Left renal cortex interstitium (tissue), 4 donors: ENCODE data around the gene DCAF17. TPM values are rescaled to one million over a fixed set of nuclear protein-coding genes. Genes with fewer than 3 reads are reported as not detected.
A peak's percentile ranks its signal among the peaks of the same experiment; 100 is the strongest.
"Not testable (repeated sequence)": the region's sequence is repeated elsewhere in the genome, so short reads cannot be mapped to it uniquely, and the experiment has no call there.

Experiments
- DNase-seq, 4 donors: peaks; one replicate each; pipeline ENCODE4 v3.0.0-alpha.2; 2013; ENCODE audit warnings: low read depth in 4 of 4, low spot score in 2 of 4, missing footprints in 1 of 4
- polyA plus RNA-seq, 4 donors: library from polyadenylated mRNA; unstranded; fragments of 120-200 nt; gene quantifications; one replicate each; pipeline ENCODE4 v1.2.1, GENCODE V29; 2013; ENCODE audit not compliant: insufficient read length in 4 of 4

Gene DCAF17
- polyA plus RNA-seq, 4 donors = 19.5 to 35.6 (median 28.9) TPM

DNA sequence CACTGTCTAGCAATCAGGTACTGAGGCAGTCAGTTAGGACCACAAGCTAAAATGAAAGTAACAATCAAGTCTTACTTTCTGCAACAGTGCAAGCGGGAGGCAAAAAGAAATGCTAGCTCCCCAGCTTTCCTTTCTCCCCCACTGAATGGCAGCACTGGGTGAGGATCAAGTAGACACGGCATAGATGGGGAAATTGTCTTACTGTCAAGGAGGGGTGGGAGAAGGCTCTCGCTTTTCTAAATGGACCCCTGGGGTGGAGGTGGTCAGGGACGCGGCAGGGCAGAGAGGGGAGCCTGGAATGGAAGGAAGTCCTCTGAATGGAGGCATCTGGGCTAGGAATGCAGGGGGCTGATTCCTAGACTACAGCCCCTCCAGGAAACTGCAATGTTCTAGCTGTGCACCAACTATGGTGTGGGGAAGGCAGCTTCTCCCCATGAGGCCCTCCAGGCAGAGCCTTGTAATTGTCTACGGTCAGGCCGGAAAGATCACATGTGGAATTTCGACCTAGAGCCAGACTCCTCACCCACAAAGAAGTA, 24.5 kb upstream of the DCAF17 start:
- DNase-seq = no peak

DNA sequence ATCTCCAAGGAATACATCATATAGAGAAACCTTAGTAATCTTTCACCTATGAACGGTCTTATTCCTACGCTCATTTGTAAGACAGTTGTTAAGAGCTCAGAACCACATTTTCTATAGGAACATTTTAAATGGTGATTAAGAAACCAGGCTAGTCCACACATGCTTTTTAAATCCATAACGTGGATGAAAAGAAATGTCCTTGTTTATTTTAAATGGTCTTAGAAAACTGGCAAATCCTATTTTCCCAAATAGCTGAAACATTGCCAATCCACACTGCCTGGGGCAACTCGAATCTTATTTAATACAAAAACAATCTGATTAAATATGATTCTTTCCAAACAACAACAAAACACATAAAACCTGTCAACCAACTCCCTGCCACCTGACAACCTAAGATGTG, 23.9 kb upstream of the DCAF17 start:
- DNase-seq = no peak

DNA sequence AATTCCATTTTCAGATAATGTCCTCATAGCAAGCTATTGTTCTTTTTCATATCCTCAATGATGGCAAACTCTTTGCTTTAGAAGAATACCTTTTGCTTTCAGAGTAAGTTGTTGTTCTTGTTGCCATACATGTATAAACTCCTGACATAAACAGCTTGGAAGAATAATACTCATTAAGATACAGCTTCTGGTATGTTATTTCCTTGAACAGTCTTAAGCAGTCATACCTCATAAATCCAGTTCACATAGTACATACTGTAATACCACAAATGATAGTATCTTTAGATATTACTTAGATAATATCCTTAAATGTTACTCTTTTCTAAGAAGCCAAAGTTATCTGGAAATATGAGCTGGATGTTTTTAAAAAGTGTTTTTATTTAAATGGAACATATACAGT, 23.4 kb upstream of the DCAF17 start:
- no peak for DNase-seq

DNA sequence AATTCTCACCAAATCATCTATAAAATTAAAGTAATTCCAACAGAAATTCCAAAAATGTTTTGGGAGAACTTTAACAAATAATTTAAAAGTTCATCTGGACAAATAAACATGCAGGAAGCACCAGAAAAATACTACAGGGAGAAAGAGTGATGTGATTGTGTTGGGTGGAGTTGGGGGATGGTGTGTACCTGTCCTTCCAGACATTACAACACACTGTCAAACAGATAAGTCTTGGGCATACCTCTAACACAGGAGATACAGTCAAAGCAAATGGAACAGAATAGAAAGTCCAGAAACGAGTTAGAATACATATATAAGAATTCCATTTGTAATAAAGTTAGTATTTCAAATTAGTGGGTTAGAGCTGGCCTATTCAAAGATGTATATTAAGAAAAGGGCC, 22.8 kb upstream of the DCAF17 start:
- DNase-seq = no peak

DNA sequence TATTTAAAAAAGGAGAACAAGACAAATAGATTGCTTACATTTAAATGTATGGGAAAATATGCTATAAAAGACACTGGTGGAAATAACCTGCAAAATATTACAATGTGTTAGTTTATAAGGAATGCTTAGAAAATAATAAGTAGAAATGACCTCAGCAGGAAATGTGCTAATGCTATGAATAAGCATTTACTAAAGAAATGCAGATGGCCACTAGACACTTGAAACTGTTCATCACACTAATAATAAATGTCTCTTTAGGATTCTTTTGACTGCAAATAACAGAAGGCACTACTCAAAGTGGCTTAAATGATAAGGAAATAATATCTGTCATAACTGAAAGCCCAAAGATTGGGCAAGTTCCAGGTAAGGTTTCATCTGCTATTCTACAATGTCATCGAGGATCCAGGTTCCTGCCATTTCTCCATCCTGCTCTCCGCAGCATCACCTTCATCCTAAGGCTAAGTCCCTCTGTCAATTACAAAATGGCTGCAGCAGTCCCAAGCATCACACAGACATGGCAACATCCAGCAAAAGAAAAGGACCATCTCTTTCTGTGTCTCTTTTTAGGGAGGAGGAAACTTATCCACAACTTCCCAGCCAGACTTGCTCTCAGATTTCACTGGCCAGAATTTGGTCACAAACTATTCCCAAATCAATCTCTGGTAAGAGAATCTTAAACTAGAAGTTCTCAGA, 22.1 kb upstream of the DCAF17 start:
- DNase-seq = no peak

DNA sequence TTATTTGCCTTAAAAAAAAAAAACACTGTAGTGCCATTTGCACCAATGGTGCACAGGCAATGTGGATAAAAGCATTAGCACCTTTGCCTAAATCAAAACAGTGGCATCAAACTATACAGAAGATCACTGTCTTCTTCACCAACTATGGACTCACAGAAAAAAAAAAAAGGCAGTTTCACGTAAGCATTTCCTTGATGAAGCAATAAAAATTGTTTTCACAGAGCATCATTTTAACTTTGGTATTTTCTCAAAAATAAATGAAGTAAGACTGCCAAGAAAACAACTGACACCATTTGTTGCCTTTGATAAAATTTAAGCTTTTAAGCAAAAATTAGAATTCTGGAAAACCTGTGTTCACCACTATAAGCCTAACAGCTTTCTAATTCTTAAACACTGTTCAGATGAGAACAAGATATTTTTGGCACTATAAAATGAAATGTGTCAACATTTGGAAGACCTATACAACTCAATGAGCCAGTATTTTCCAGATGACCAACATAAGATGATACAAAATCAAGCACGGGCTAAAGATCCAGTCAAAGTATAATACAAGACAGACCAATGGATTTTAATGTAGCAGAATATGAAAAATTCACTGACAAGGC, 21.4 kb upstream of the DCAF17 start:
- DNase-seq = no peak

DNA sequence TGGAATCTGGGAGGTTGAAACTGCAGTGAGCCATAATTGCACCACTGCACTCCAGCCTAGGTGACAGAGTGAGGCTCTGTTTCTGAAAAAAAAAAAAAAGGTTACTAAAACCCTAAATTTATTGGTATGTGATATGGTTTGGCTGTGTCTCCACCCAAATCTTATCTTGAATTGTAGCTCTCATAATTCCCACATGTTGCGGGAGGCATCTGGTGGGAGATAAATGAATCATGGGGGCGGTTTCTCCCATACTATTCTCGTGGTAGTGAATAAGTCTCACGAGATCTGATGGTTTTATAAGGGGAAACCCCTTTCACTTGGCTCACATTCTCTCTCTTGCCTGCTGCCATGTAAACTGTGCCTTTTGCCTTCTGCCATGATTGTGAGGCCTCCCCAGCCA, 19.4 kb upstream of the DCAF17 start:
- DNase-seq = not testable (repeated sequence)

DNA sequence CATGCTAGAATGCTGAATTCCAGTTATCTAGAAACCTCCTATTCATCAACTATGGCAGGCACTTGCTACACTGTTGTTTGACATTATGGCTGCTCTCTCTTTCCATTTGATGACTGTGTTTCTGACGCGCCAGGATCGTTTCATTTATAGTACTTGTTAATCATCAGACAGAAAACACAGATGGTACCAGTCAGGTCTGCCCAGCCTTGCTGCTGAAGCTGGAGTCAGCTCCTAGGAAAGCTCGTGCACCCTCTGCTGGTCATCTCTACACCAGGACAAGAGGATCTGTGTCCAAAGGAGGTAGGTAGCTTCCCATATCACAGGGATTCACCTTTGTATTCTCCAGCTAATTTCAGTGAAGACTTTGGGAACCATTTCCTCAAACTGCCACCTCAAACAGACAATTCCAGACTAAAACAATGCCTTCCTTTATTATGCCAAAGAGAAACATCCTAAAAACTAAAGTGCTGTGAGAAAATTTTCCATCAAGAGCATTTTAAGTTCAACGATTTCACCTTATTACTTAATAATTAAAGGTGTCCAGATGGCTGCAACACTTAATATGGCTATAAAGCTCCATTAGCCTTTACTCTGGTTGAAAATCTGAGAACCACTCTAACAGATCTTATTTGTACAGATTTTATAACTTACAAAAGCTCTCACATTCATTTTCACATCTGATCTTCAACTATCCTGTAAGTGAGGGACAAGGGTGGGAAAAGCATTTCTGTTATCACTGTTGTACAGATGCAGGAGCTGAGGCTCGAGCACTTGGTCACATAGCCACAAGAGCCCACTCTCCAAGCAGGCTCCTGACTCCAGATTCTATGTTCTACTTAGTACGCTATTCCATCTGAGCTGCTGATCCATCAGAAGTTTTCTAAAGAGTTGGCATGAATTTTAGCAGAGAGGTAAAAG, 17.8 kb upstream of the DCAF17 start:
- DNase-seq = peak; percentile 60 to 83 (median 73)

DNA sequence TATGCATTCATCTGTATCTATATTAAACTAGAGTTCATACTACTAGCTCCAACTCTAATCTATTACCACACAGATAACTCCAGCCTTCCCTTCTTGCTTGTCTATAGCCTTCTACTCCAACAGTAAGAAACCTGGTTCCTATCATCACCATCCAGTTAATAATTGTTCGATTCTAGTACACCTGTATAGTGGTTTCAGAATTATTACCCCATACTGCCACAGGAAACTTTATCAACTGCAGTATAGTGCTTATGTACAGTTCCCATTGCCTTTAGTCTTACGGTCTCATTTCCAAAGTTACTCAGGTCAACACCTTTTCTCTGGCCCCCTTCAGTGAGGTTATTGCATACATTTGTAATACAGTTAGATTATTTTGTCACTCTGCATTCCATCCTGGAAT, 14.7 kb upstream of the DCAF17 start:
- DNase-seq = no peak

DNA sequence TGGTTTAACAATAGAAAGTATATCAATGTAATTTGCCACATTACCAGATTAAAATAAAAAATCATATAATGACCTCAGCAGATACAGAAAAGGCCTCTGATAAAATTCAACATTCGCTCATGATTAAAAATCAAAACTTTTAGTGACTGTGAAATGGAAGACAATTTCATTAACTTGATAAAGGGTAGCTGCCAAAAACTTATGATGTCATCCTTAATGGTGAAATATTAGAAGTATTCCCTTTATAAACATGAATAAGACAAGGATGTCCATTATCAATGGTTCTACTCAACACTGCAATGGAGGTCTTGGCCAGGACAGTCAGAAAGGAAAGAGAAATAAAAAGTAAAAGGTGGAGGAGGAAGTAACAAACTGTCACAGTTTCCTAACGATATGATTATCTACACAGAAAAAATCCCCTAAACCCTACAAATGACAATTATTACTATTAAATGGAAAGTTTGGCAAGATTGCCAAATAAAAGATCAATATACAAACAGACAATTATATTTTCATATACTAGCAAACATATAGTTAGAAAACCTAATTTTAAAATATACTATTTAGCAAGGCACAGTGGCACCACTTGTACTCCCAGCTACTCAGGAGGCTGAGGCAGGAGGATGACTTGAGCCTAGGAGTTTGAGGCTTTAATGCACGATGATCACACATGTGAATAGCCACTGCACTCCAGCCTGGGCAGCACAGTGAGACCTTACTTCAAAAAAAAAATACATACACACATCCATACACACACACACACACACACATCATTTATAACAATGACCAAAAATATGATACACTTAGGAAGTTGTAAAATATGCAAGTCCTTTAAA, 13.1 kb upstream of the DCAF17 start:
- DNase-seq = no peak

DNA sequence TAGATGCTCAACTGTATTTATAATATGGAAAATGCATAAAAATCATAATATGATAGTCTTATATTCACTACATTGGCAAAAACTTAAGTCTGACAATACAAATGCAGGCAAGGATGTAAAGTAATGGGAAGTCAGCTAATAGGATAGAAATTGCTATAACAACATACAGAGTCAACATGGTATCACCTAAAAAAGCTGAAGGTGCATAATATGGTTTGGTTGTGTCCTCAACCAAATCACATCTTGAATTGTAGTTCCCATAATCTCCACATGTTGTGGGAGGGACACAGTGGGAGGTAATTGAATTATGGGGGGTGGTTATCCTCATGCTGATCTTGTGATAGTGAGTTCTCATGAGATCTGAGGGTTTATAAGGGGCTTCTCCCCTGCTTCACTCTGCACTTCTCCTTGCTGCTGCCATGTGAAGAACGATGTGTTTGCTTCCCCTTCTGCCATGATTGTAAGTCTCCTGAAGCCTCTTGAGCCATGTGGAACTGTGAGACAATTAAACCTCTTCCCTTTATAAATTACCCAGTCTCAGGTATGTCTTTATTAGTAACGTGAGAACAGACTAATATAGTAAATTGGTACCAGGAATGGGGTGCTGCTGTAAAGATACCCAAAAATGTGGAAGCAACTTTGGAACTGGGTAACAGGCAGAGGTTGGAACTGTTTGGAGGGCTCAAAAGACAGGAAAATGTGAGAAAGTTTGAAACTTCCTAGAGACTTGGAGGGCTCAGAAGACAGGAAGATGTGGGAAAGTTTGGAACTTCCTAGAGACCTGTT, 11.1 kb upstream of the DCAF17 start:
- DNase-seq = not testable (repeated sequence)

DNA sequence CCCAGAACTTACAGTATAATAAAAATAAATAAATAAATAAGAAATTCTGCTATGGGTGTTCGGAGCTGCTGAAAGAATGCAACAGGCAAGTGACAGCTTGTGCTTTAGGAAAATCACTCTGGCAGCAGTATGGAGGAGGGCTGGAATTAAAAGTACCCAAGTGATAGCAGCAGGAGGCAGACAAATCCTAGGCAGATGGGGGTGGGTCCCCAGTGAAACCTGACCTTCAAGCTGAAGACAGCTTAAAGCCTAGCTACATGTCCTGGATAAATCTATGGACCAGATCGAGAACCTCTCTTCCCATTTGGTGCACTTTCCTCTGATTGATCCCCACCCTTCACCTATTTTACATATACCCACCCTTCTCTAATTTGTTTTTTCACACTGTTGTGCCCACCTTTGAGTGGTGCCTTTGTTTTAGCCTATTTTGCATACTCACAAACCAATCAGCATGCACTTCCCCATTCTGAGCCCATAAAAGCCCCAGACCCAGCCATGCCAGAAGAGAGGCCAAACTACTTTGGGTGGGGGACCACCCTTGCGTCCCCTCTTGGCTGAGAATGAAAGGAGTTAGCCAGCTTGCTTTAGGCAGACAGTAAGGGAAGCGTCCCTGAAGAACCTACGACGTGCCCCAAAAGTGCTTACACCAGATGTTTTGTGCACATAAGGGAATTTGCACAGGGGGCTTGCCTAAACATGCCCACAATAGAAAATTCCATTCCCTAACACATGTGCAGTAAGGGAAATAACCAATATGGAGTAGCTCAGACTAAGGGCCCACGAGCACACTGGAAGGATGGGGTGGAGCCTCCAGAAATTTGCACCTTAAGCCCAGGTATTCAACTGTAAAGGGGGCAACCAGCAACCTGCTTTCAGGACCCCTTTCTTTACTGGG, 3.3 kb upstream of the DCAF17 start:
- DNase-seq = no peak

DNA sequence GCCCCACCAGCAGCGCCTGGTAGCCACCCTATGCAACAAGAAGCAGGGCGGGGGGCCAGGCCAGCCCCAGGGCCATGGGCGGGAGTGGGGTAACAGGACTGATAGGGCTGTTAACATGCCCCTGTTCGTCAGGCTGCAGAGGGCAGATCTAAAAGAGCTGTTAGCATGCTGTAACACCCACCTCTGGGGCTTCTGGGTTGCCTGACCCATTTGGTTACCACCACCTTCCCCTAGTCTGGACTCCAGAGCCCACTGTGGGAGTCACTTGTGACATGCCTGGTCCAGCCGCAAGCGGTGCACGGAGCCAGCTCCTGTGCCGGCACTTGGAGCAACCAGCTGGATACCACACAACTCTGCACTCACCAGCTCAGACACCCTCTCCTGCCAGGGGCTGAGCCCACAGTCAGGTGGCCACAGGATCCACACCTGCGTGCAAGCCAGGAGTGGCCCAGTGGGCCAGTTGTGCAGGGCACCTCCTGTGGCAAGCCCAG, 2.3 kb upstream of the DCAF17 start:
- no peak for DNase-seq

DNA sequence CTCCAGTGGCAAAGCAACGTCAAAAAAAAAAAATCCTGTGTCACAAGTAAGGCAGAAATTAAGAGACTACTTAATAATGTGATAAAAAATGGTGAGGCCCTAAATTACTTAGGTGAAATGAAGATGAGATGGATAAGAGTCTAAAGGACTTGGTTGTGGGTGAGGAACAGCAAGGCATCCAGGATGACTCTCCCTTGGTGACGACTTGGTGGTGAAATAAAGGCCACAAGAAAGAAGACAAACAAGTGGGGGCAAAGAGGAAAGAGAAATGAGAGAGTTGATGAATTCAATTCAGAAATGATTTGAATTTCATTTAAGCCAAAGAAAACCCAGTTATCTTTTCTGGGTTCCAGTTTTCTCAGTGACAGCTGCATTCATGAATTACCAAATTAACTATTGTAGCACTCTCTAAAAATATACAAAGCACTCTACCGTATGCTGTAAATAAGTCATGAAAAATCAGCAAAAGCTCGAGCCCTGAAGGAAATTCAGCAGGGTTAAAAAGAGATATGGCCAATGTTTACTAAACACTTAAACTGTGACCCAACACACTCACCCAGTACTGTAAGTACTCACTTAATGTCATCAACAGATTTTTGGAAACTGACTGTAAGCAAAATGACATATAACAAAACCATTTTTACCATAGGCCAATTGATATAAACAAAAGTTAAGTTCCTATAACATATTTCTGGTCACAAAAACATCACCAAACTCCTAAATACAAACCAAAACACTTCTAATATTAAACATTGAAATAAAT, 1.6 kb upstream of the DCAF17 start:
- no peak for DNase-seq

DNA sequence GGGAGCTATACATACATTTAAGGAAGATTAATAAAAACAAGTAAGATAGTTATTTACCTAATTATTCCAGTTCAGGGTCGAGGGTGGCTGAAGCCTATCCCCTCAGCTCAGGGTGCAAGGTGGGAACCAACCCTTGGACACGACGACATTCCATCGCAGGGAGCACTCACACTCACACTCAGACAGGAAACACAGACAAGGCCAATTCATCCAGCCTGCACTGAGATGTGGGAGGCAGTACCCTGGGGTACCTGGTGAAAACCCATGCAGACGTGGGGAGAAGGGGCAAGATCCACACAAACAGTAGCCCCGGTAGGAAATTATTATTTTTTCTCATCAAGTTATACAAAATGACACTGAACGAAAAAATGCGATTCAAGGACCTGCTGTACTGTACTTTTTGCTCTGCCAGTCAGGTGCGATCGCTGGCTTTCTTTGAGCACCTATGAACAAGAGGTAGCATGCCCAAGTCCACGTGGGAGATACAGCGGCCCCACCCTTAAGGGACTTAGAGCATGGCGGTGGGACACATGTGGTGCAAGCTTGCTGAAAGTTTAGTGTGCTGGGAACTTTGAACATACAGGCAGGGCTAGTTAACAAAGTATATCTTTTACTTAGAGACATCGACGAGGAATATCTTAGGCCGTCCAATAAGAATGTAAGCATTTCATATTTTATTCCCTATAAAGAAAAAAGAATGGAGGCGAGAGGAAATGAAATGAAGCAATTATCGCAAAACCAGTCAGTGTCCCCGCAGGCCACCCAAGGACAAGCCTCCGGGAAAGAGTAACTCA, 860 bp upstream of the DCAF17 start:
- DNase-seq = no peak

DNA sequence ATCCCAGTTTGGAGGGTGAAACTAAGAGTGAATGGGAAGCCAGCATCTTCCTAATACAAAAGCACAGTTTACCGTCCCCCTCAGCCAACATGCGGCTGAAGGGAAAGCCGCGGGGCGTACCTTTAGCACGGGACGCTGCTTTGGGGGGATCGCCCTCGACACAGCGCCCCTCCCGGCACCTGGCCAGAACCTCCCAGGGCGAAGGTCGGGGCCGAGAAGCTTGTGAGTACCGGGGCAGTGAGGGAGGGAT, 338 bp upstream of the DCAF17 start, which contains the start of gene METTL8:
Gene METTL8 (minus strand): TSS at position 228 of the 250 bp plus-strand sequence. CDS start 41,805 bp downstream, outside the sequence.
- DNase-seq = peak in 1 of 4 donors; percentile 65

DNA sequence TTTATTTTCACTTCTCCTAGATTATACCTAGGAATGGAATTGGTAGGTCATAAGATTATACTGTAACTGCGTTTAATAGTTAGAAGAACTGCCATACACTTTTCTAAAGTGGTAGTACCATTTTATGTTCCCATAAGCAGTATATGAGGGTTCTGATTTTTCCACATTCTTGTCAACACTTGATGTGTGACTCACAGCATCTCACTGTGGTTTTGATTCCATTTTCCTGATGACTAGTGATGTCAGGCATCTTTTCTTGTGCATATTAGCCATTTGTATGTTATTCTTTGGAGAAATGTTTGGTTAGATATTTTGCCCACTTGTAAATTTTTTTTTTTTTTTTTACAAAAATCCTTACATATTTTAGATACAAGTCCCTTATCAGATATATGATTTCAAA, 2.3 kb downstream of the DCAF17 start:
- no peak for DNase-seq
